GM04504 (cell line): ENCODE results near the gene MYLIP.

Experiments
- DNase-seq: peaks from one replicate; pipeline ENCODE4 v3.0.0-alpha.2; 2012; ENCODE audit warnings: low read depth

Gene MYLIP

GRCh38 chr6:16128759-16129622, at the start of gene MYLIP:
MYLIP (plus strand) TSS chr6:16129086; CDS start chr6:16129323, 237 bp downstream.
- peak; percentile 86 for DNase-seq

- no peak for DNase-seq
These were observed 49.5 kb upstream of the MYLIP start for GRCh38 chr6:16079354-16079753.

- no peak for DNase-seq
These were observed 48.7 kb upstream of the MYLIP start for GRCh38 chr6:16080204-16080603.

GRCh38 chr6:16081326-16081725, 47.6 kb upstream of the MYLIP start:
- DNase-seq: no peak

GRCh38 chr6:16082361-16082760, 46.5 kb upstream of the MYLIP start:
- DNase-seq: no peak

GRCh38 chr6:16086965-16087364, 41.9 kb upstream of the MYLIP start:
- DNase-seq: no peak

- DNase-seq: no peak
These were observed 41.5 kb upstream of the MYLIP start for GRCh38 chr6:16087386-16087785.

GRCh38 chr6:16088409-16088808, 40.5 kb upstream of the MYLIP start:
- no peak for DNase-seq

GRCh38 chr6:16089232-16090062, 39.4 kb upstream of the MYLIP start:
- DNase-seq: no peak

- DNase-seq: no peak
These were observed 38.4 kb upstream of the MYLIP start for GRCh38 chr6:16090452-16090851.

GRCh38 chr6:16090920-16091319, 38.0 kb upstream of the MYLIP start:
- DNase-seq: no peak

- no peak for DNase-seq
These were observed 36.7 kb upstream of the MYLIP start for GRCh38 chr6:16092140-16092539.

GRCh38 chr6:16092990-16093389, 35.9 kb upstream of the MYLIP start:
- no peak for DNase-seq

- DNase-seq: no peak
These were observed 33.7 kb upstream of the MYLIP start for GRCh38 chr6:16095180-16095579.

- DNase-seq: no peak
These were observed 31.3 kb upstream of the MYLIP start for GRCh38 chr6:16097382-16098171.

- no peak for DNase-seq
These were observed 30.7 kb upstream of the MYLIP start for GRCh38 chr6:16098211-16098610.

- no peak for DNase-seq
These were observed 26.7 kb upstream of the MYLIP start for GRCh38 chr6:16102208-16102607.

GRCh38 chr6:16103722-16104121, 25.2 kb upstream of the MYLIP start:
- DNase-seq: no peak

- DNase-seq: no peak
These were observed 24.1 kb upstream of the MYLIP start for GRCh38 chr6:16104624-16105433.

GRCh38 chr6:16105854-16106253, 23.0 kb upstream of the MYLIP start:
- DNase-seq: no peak

GRCh38 chr6:16106991-16107787, 21.7 kb upstream of the MYLIP start:
- DNase-seq: no peak
